ENCODE measurements around the gene CNN2.

- no peak for TF ChIP-seq CTCF (conservative IDR thresholded peaks at IDR 0.05)
- no peak for TF ChIP-seq ZFX (IDR thresholded peaks at IDR 0.05)
Observed at GRCh38 chr19:1085053-1085658, 58.7 kb downstream of the CNN2 start.
